Panc1 (cell line): ENCODE measurements around the gene SMIM38.

Source experiments
- POLR2AphosphoS5 ChIP-seq: IDR thresholded peaks from 2 replicates; pipeline ENCODE4 v1.6.1; 2012; ENCODE audit warnings: mild to moderate bottlenecking, low read depth, low read length, moderate library complexity
- REST ChIP-seq, 2 experiments: IDR thresholded peaks; 2 replicates each; pipeline ENCODE4 v1.6.1; 2011 to 2012; ENCODE audit warnings: low read depth in 2 of 2, control low read depth in 1 of 2, low read length in 1 of 2, mild to moderate bottlenecking in 1 of 2, moderate library complexity in 1 of 2; ENCODE audit not compliant: insufficient read depth in 1 of 2
- SIN3A ChIP-seq: IDR thresholded peaks from 2 replicates; pipeline ENCODE4 v1.6.1; 2012; ENCODE audit warnings: low read depth, mild to moderate bottlenecking, low read length, moderate library complexity, borderline replicate concordance; ENCODE audit not compliant: insufficient read depth
- TCF7L2 ChIP-seq: IDR thresholded peaks from 2 replicates; pipeline ENCODE4 v1.6.1; 2011; ENCODE audit warnings: mild to moderate bottlenecking, low read depth, low read length, inconsistent platforms
- TF ChIP-seq, protein P1 (sequence below): fragments of 450-650 bp; IDR thresholded peaks from 2 replicates; pipeline ENCODE4 v1.5.1; 2017; ENCODE audit warnings: mild to moderate bottlenecking

GRCh38 chr11:69153661-69154060 is 2.1 kb upstream of the SMIM38 start:
- TF ChIP-seq POLR2AphosphoS5 (no peak), REST (IDR thresholded peaks at IDR 0.05; ENCODE audit: insufficient read depth in 1 of 2, low read depth in 2 of 2, low read length in 1 of 2) (no peak), TCF7L2 (no peak), SIN3A (no peak)
- TF ChIP-seq, protein P1, sequence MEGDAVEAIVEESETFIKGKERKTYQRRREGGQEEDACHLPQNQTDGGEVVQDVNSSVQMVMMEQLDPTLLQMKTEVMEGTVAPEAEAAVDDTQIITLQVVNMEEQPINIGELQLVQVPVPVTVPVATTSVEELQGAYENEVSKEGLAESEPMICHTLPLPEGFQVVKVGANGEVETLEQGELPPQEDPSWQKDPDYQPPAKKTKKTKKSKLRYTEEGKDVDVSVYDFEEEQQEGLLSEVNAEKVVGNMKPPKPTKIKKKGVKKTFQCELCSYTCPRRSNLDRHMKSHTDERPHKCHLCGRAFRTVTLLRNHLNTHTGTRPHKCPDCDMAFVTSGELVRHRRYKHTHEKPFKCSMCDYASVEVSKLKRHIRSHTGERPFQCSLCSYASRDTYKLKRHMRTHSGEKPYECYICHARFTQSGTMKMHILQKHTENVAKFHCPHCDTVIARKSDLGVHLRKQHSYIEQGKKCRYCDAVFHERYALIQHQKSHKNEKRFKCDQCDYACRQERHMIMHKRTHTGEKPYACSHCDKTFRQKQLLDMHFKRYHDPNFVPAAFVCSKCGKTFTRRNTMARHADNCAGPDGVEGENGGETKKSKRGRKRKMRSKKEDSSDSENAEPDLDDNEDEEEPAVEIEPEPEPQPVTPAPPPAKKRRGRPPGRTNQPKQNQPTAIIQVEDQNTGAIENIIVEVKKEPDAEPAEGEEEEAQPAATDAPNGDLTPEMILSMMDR, result no peak
